OCI-LY1 (cell line): Measurements from ENCODE around the gene CAMK2D.
A peak's percentile ranks its signal among the peaks of the same experiment; 100 is the strongest.

Experiments
- H2AFZ ChIP-seq: fragments of 200-600 bp; sonication (generic), shearing (Covaris generic); 2 replicates; pipeline ENCODE4 v1.6.0; 2014; ENCODE audit warnings: antibody characterized with exemption, mild to moderate bottlenecking, low read length
- H3F3A ChIP-seq: fragments of 200-600 bp; sonication (generic), shearing (Covaris generic); 2 replicates; pipeline ENCODE4 v1.6.0; 2014; ENCODE audit warnings: mild to moderate bottlenecking, antibody characterized with exemption, low read length, moderate library complexity; ENCODE audit not compliant: insufficient read depth
- H3K27ac ChIP-seq: fragments of 200-600 bp; sonication (generic); 2 replicates; pipeline ENCODE4 v1.5.1; 2014; ENCODE audit warnings: low read length, mixed run types, mild to moderate bottlenecking, low read depth; ENCODE audit not compliant: poor library complexity, severe bottlenecking
- H3K27me3 ChIP-seq: fragments of 200-600 bp; sonication (generic); 2 replicates; pipeline ENCODE4 v1.6.0; 2014; ENCODE audit warnings: antibody characterized with exemption, mild to moderate bottlenecking, low read length, moderate library complexity; ENCODE audit not compliant: insufficient read depth
- H3K36me3 ChIP-seq: fragments of 200-600 bp; sonication (generic); 2 replicates; pipeline ENCODE4 v1.6.1; 2014; ENCODE audit warnings: mild to moderate bottlenecking, antibody characterized with exemption, low read length, moderate library complexity, mixed read lengths; ENCODE audit not compliant: insufficient read depth
- H3K4me1 ChIP-seq: fragments of 200-600 bp; sonication (generic); 2 replicates; pipeline ENCODE4 v1.5.1; 2014; ENCODE audit warnings: mild to moderate bottlenecking, low read length, moderate library complexity; ENCODE audit not compliant: insufficient read depth, severe bottlenecking
- H3K4me2 ChIP-seq: fragments of 200-600 bp; sonication (generic), shearing (Covaris generic); 2 replicates; pipeline ENCODE4 v1.6.1; 2014; ENCODE audit warnings: low read length
- H3K4me3 ChIP-seq: fragments of 200-600 bp; sonication (generic); 2 replicates; pipeline ENCODE4 v1.5.1; 2014; ENCODE audit warnings: low read length, low read depth, mild to moderate bottlenecking, mixed read lengths; ENCODE audit not compliant: poor library complexity, severe bottlenecking
- H3K79me2 ChIP-seq: fragments of 200-600 bp; shearing (Covaris generic); 2 replicates; pipeline ENCODE4 v1.6.1; 2016; ENCODE audit warnings: mixed run types, low read length, mixed read lengths; ENCODE audit not compliant: insufficient read depth
- H3K9ac ChIP-seq: fragments of 200-600 bp; sonication (generic), shearing (Covaris generic); 2 replicates; pipeline ENCODE4 v1.6.1; 2014; ENCODE audit warnings: mild to moderate bottlenecking, low read length, mixed read lengths
- H3K9me2 ChIP-seq: fragments of 200-600 bp; sonication (generic), shearing (Covaris generic); 2 replicates; pipeline ENCODE4 v1.6.1; 2014; ENCODE audit warnings: low read depth, mild to moderate bottlenecking, low read length, mixed read lengths
- H3K9me3 ChIP-seq: fragments of 200-600 bp; shearing (Covaris generic); 2 replicates; pipeline ENCODE4 v1.6.1; 2014; ENCODE audit warnings: low read length, mixed read lengths
- H4K20me1 ChIP-seq: fragments of 200-600 bp; sonication (generic), shearing (Covaris generic); 2 replicates; pipeline ENCODE4 v1.6.0; 2016; ENCODE audit warnings: mild to moderate bottlenecking, low read length; ENCODE audit not compliant: insufficient read depth
- CTCF ChIP-seq: fragments of 200-600 bp; sonication (generic), shearing (Covaris generic); IDR thresholded peaks from 2 replicates; pipeline ENCODE4 v1.5.1; 2017; ENCODE audit warnings: mild to moderate bottlenecking, antibody characterized with exemption, low read length, moderate library complexity, mixed read lengths
- EZH2 ChIP-seq: fragments of 200-600 bp; sonication (generic), shearing (Covaris generic); IDR thresholded peaks from 2 replicates; pipeline ENCODE4 v1.8.0; 2017; ENCODE audit warnings: borderline replicate concordance, mixed run types, mild to moderate bottlenecking, antibody characterized with exemption, low read length, moderate library complexity, mixed read lengths

Gene CAMK2D

DNA sequence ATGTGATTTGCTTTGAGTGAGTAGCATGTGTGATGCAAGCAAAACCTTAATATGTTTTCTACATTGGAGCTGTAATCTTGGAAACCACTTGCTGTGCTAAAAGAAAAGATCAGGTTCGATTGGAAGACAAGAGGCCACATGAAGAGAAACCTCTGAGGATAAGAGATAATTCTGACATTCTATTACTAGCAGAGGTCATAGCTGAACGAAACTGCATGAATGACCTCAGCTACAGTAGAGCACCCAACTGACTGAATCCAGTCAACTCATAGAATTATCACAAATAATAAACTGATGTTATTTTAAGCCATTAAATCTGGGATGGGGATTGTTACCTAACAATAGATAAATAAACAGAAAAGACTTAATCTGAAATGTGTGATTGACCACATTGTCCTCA is 147.1 kb downstream of the CAMK2D start:
- Histone ChIP-seq H3K4me1 (peaks cover 100% of the 10 kb centered on the region), H3K79me2 (peaks cover 41% of the 10 kb centered on the region), H3K4me3 (no peak overlapping the region), H3K27ac (peak overlapping the region; percentile 84), H4K20me1 (no peaks in the 10 kb centered on the region), H3K9ac (peak overlapping the region; percentile 3; the same call in 1 of the 2 replicates), H3K4me2 (peak overlapping the region; percentile 1; the same call in 1 of the 2 replicates), H3K27me3 (no peaks in the 10 kb centered on the region), H3K36me3 (peaks cover 3% of the 10 kb centered on the region; the same call in 1 of the 2 replicates), H3K9me2 (no peaks in the 10 kb centered on the region), H2AFZ (no peak overlapping the region), H3K9me3 (no peaks in the 10 kb centered on the region), H3F3A (no peaks in the 10 kb centered on the region)
- TF ChIP-seq EZH2 (no peak), CTCF (no peak)

- TF ChIP-seq CTCF (no peak), EZH2 (no peak)
- H3K9me3 ChIP-seq: no peaks in the 10 kb centered on the region
- H3K9ac ChIP-seq: peak overlapping the region; percentile 28; the same call in 1 of the 2 replicates
- no peaks in the 10 kb centered on the region for H3K9me2 ChIP-seq
- H3F3A ChIP-seq: no peaks in the 10 kb centered on the region
- H3K36me3 ChIP-seq: peaks cover 9% of the 10 kb centered on the region; the same call in 1 of the 2 replicates
- no peaks in the 10 kb centered on the region for H3K27me3 ChIP-seq
- H3K4me1 ChIP-seq: peaks cover 100% of the 10 kb centered on the region
- no peak overlapping the region for H3K4me3 ChIP-seq
- peaks cover 38% of the 10 kb centered on the region for H3K79me2 ChIP-seq
- peak overlapping the region; percentile 84 for H3K27ac ChIP-seq
- H2AFZ ChIP-seq: no peak overlapping the region
- peak overlapping the region; percentile 49 for H3K4me2 ChIP-seq
- no peaks in the 10 kb centered on the region for H4K20me1 ChIP-seq
Observed at GRCh38 chr4:113613503-113613902, 148.0 kb downstream of the CAMK2D start.

DNA sequence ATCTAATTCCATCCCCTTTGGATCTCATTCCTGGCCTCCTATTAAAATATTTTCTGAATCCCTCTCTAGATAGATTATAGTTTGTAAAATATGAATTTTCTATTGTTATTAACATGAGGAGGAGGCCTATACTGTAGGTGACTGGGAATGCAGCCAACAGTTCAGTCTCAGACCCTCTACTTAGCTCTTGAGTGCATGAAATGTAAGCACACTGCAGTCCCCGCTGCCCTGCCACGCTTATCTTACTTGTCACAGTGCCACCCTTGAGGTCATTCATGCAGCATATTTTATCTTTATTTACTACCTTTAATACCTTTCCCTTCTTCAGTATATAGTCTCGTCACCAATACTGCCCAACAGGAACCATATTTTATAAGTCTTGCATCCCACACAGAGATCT is 151.0 kb downstream of the CAMK2D start:
- TF ChIP-seq CTCF (no peak), EZH2 (no peak)
- no peaks in the 10 kb centered on the region for H3F3A ChIP-seq
- peaks cover 15% of the 10 kb centered on the region for H3K36me3 ChIP-seq
- H3K9ac ChIP-seq: peak overlapping the region; percentile 8
- no peaks in the 10 kb centered on the region for H3K27me3 ChIP-seq
- H3K9me3 ChIP-seq: no peaks in the 10 kb centered on the region
- H2AFZ ChIP-seq: no peak overlapping the region
- peak overlapping the region; percentile 49 for H3K4me2 ChIP-seq
- H3K4me3 ChIP-seq: no peak overlapping the region
- no peaks in the 10 kb centered on the region for H4K20me1 ChIP-seq
- peaks cover 100% of the 10 kb centered on the region for H3K4me1 ChIP-seq
- H3K27ac ChIP-seq: peak overlapping the region; percentile 84
- peaks cover 14% of the 10 kb centered on the region; the same call in 1 of the 2 replicates for H3K79me2 ChIP-seq
- no peaks in the 10 kb centered on the region for H3K9me2 ChIP-seq
